HL-60/S4 (cell line): ENCODE data around the gene CNDP2.

Source experiments
- in situ Hi-C: fragments of 300-500 bp; cut with MboI; formaldehyde crosslinking; loops from 2 replicates; pipeline ENCODE4 v1.14.3; 2022; ENCODE audit warnings: low sequenced_read_pairs

CNDP2 gene

GRCh38 chr18:74533666-74534065 is 37.5 kb downstream of the CNDP2 start:
- in situ Hi-C loops = no loop called here

- in situ Hi-C loops = no loop called here
Measured at GRCh38 chr18:74534150-74534969, 38.2 kb downstream of the CNDP2 start, which contains the start of gene CNDP1. CNDP1 (plus strand) TSS chr18:74534500; CDS start chr18:74534668, 168 bp downstream.

- in situ Hi-C loops = no loop called here
Measured at GRCh38 chr18:74534981-74535649, 39.0 kb downstream of the CNDP2 start.

GRCh38 chr18:74539289-74539688 is 43.1 kb downstream of the CNDP2 start:
- in situ Hi-C loops = no loop called here

GRCh38 chr18:74540652-74541421 is 44.7 kb downstream of the CNDP2 start:
- in situ Hi-C loops = no loop called here

GRCh38 chr18:74541703-74542555 is 45.8 kb downstream of the CNDP2 start:
- in situ Hi-C loops = no loop called here

GRCh38 chr18:74544898-74545297 is 48.7 kb downstream of the CNDP2 start:
- in situ Hi-C loops = no loop called here

- in situ Hi-C loops = no loop called here
Measured at GRCh38 chr18:74546007-74546406, 49.8 kb downstream of the CNDP2 start.

GRCh38 chr18:74546751-74547530 is 50.8 kb downstream of the CNDP2 start:
- in situ Hi-C loops = no loop called here

- in situ Hi-C loops = no loop called here
Measured at GRCh38 chr18:74547860-74548259, 51.7 kb downstream of the CNDP2 start.

GRCh38 chr18:74549591-74550104 is 53.5 kb downstream of the CNDP2 start:
- in situ Hi-C loops = loop anchor here (25.0 kb wide), 2 partner anchors 187 to 362 kb away; no protein-coding TSS in a partner anchor

- in situ Hi-C loops = loop anchor here (25.0 kb wide), 2 partner anchors 189 to 364 kb away; no protein-coding TSS in a partner anchor
Measured at GRCh38 chr18:74550886-74551285, 54.7 kb downstream of the CNDP2 start.

- in situ Hi-C loops = loop anchor here (25.0 kb wide), 2 partner anchors 189 to 364 kb away; no protein-coding TSS in a partner anchor
Measured at GRCh38 chr18:74551452-74551851, 55.3 kb downstream of the CNDP2 start.

- in situ Hi-C loops = loop anchor here (25.0 kb wide), 2 partner anchors 190 to 365 kb away; no protein-coding TSS in a partner anchor
Measured at GRCh38 chr18:74551936-74552555, 55.9 kb downstream of the CNDP2 start.

GRCh38 chr18:74556126-74556525 is 60.0 kb downstream of the CNDP2 start:
- in situ Hi-C loops = loop anchor here (25.0 kb wide), 2 partner anchors 194 to 369 kb away; no protein-coding TSS in a partner anchor

- in situ Hi-C loops = loop anchor here (25.0 kb wide), 2 partner anchors 196 to 371 kb away; no protein-coding TSS in a partner anchor
Measured at GRCh38 chr18:74558096-74558495, 61.9 kb downstream of the CNDP2 start.

GRCh38 chr18:74562131-74562730 is 66.1 kb downstream of the CNDP2 start:
- in situ Hi-C loops = loop anchor here (25.0 kb wide), 2 partner anchors 200 to 375 kb away; no protein-coding TSS in a partner anchor

- in situ Hi-C loops = loop anchor here (25.0 kb wide), 2 partner anchors 200 to 375 kb away; no protein-coding TSS in a partner anchor
Measured at GRCh38 chr18:74562775-74563174, 66.6 kb downstream of the CNDP2 start.
